DND-41 (cell line): Measurements from ENCODE around the gene MMP11.

ENCODE experiments used
- ATAC-seq: fragments of 200-7000 bp; cut with Tn5 transposase; 3 replicates; pipeline ENCODE4 v1.9.1; 2021; ENCODE audit warnings: low read depth; ENCODE audit not compliant: insufficient read depth
- DNase-seq: peaks from one replicate; pipeline ENCODE4 v3.0.0-alpha.2; 2020
- H2AFZ ChIP-seq: 2 replicates; pipeline ENCODE4 v1.6.0; 2012; ENCODE audit warnings: low read depth, low read length
- H3K27ac ChIP-seq: 2 replicates; pipeline ENCODE4 v1.5.1; 2012; ENCODE audit warnings: low read length, inconsistent platforms
- H3K27me3 ChIP-seq: fragments of 200-600 bp; sonication (generic); 2 replicates; pipeline ENCODE4 v1.6.0; 2012; ENCODE audit warnings: low read length, mild to moderate bottlenecking, inconsistent platforms; ENCODE audit not compliant: insufficient read depth, poor library complexity
- H3K36me3 ChIP-seq: 2 replicates; pipeline ENCODE4 v1.5.1; 2012; ENCODE audit warnings: low read length, inconsistent platforms; ENCODE audit not compliant: insufficient read depth
- H3K4me1 ChIP-seq: 2 replicates; pipeline ENCODE4 v1.5.1; 2012; ENCODE audit warnings: mild to moderate bottlenecking, low read length; ENCODE audit not compliant: insufficient read depth
- H3K4me2 ChIP-seq: 2 replicates; pipeline ENCODE4 v1.6.0; 2012; ENCODE audit warnings: mild to moderate bottlenecking, moderate library complexity, low read length, inconsistent platforms; ENCODE audit not compliant: insufficient read depth
- H3K4me3 ChIP-seq, 2 experiments: fragments of 200-600 bp in 1 of 2; shearing (Covaris generic) in 1 of 2; 2 replicates each; pipeline ENCODE4 v1.5.1; 2012 to 2016; ENCODE audit warnings: inconsistent platforms in 2 of 2, low read length in 2 of 2, mild to moderate bottlenecking in 2 of 2, low read depth in 1 of 2, moderate library complexity in 1 of 2
- H3K79me2 ChIP-seq: 2 replicates; pipeline ENCODE4 v1.6.0; 2012; ENCODE audit warnings: low read length, inconsistent platforms; ENCODE audit not compliant: insufficient read depth
- H3K9ac ChIP-seq: 2 replicates; pipeline ENCODE4 v1.6.0; 2012; ENCODE audit warnings: low read depth, mild to moderate bottlenecking, inconsistent platforms, low read length, moderate library complexity
- H3K9me3 ChIP-seq: 2 replicates; pipeline ENCODE4 v1.5.1; 2012; ENCODE audit warnings: low read length, moderate library complexity, mild to moderate bottlenecking, inconsistent platforms; ENCODE audit not compliant: insufficient read depth, severe bottlenecking
- H4K20me1 ChIP-seq: 2 replicates; pipeline ENCODE4 v1.6.0; 2012; ENCODE audit warnings: low read length; ENCODE audit not compliant: insufficient read depth
- CTCF ChIP-seq: IDR thresholded peaks from 2 replicates; pipeline ENCODE4 v1.5.1; 2012; ENCODE audit warnings: borderline replicate concordance, low read length, moderate library complexity, mild to moderate bottlenecking; ENCODE audit not compliant: poor library complexity, severe bottlenecking; ENCODE audit errors: extremely low read depth
- EZH2 ChIP-seq: IDR thresholded peaks from 3 replicates; pipeline ENCODE4 v1.6.1; 2012; ENCODE audit warnings: borderline replicate concordance, low read depth, mild to moderate bottlenecking, moderate library complexity, low read length, inconsistent platforms; ENCODE audit not compliant: severe bottlenecking

MMP11 gene

DNA sequence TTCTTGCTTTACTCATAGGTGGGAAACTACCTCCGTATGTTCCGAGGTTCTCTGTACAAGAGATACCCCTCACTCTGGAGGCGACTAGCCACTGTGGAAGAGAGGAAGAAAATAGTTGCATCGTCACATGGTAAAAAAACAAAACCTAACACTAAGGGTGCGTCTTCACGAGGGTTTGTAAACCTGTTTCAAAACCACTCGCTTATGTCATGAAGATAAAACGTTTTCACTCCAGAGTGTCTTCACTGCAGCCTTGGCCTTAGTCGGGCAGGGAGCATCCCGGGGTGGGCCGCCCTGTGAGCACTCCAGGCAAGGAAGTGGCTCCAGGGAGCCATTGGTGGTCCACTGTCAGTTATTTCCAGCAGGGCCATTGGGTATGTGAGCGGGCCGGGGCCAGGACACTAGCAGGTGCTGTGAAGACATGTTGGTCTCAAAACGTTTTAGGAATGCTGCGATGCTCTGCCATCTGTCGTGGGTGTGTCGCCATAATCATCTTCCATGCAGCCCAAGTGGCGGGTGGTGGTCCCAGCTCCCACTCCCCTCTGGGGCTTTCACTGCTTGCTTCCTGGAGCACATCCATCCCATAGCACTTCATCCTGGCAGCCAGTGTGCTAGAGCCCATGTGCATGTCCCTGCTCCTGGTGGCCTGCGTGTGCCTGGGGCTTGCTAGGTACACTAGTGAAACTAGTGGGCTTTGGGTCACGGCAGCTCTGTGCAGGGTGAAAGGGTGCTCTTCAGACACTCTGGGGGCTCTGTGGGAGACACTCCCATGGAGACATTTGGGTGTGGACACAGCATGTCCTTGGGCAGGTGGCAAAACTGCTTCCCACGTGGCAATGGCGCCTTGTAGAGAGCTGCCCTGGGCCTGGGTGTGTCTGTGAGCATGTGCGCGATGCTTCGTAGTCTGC is 19.3 kb downstream of the MMP11 start:
- peaks cover 64% of the 10 kb centered on the region for H4K20me1 ChIP-seq
- H3K27me3 ChIP-seq = no peaks in the 10 kb centered on the region
- H3K79me2 ChIP-seq = peaks cover 65% of the 10 kb centered on the region
- no peak overlapping the region for H3K4me2 ChIP-seq
- no peaks in the 10 kb centered on the region for H3K9me3 ChIP-seq
- DNase-seq = no peak
- H2AFZ ChIP-seq = no peak overlapping the region
- peaks cover 28% of the 10 kb centered on the region for H3K4me1 ChIP-seq
- no peak overlapping the region for H3K4me3 ChIP-seq
- TF ChIP-seq EZH2 (no peak), CTCF (no peak)
- H3K36me3 ChIP-seq = peaks cover 78% of the 10 kb centered on the region
- H3K9ac ChIP-seq = no peak overlapping the region
- ATAC-seq = no peak
- no peak overlapping the region for H3K27ac ChIP-seq

DNA sequence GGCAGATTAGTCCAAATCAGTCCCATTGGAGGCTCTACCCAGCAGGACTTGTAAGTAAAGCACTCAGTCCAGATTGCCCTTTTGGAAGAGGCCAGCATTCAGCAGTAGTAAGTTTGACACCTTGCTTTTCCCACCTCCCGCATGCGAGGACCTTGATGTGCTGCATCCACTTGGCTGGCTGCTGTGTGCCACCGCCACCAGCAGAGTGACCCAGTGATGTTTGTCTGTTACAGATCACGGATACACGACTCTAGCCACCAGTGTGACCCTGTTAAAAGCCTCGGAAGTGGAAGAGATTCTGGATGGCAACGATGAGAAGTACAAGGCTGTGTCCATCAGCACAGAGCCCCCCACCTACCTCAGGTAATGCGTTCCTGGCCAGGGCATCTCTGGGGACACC is 20.7 kb downstream of the MMP11 start:
- ATAC-seq = no peak

GRCh38 chr22:23796461-23796860 is 23.8 kb downstream of the MMP11 start:
- peaks cover 21% of the 10 kb centered on the region for H3K79me2 ChIP-seq
- TF ChIP-seq CTCF (no peak), EZH2 (no peak)
- no peak overlapping the region for H2AFZ ChIP-seq
- peaks cover 27% of the 10 kb centered on the region for H4K20me1 ChIP-seq
- DNase-seq (no peak), ATAC-seq (no peak)
- no peaks in the 10 kb centered on the region for H3K9me3 ChIP-seq
- H3K4me3 ChIP-seq = no peak overlapping the region
- no peak overlapping the region for H3K27ac ChIP-seq
- H3K9ac ChIP-seq = no peak overlapping the region
- H3K4me2 ChIP-seq = no peak overlapping the region
- peaks cover 85% of the 10 kb centered on the region for H3K36me3 ChIP-seq
- H3K27me3 ChIP-seq = no peaks in the 10 kb centered on the region
- H3K4me1 ChIP-seq = no peaks in the 10 kb centered on the region

More for the DNA sequence above, 20.7 kb downstream of the MMP11 start:
- peaks cover 84% of the 10 kb centered on the region for H3K36me3 ChIP-seq
- no peak for TF ChIP-seq CTCF
- TF ChIP-seq EZH2 = no peak
- no peaks in the 10 kb centered on the region for H3K9me3 ChIP-seq
- no peak overlapping the region for H3K4me2 ChIP-seq
- no peak for DNase-seq
- H3K27ac ChIP-seq = no peak overlapping the region
- no peaks in the 10 kb centered on the region for H3K27me3 ChIP-seq
- no peak overlapping the region for H2AFZ ChIP-seq
- no peak overlapping the region for H3K4me3 ChIP-seq
- peaks cover 53% of the 10 kb centered on the region for H4K20me1 ChIP-seq
- H3K79me2 ChIP-seq = peaks cover 53% of the 10 kb centered on the region
- H3K9ac ChIP-seq = no peak overlapping the region
- peaks cover 19% of the 10 kb centered on the region for H3K4me1 ChIP-seq
